ENCODE data around the gene RBL1.
A peak's percentile ranks its signal among the peaks of the same experiment; 100 is the strongest.
"Not testable (repeated sequence)": the region's sequence is repeated elsewhere in the genome, so short reads cannot be mapped to it uniquely, and the experiment has no call there.

RBL1 gene

GRCh38 chr20:37095599-37096414 is at the start of gene RBL1:
Gene RBL1 (minus strand): TSS chr20:37095997. CDS start chr20:37095928, 69 bp downstream.
- peak; percentile 69 for DNase-seq

GRCh38 chr20:37144856-37145404 is 49.1 kb upstream of the RBL1 start:
- DNase-seq, result no peak

- DNase-seq, result no peak
These were observed 46.9 kb upstream of the RBL1 start for GRCh38 chr20:37142708-37143107.

- DNase-seq, result no peak
These were observed 41.8 kb upstream of the RBL1 start for GRCh38 chr20:37137547-37137946.

- DNase-seq, result no peak
These were observed 38.2 kb upstream of the RBL1 start for GRCh38 chr20:37133952-37134351.

- DNase-seq, result no peak
These were observed 35.7 kb upstream of the RBL1 start for GRCh38 chr20:37131486-37131885.

- no peak for DNase-seq
These were observed 33.0 kb upstream of the RBL1 start for GRCh38 chr20:37128803-37129202.

GRCh38 chr20:37126290-37126689 is 30.5 kb upstream of the RBL1 start:
- not testable (repeated sequence) for DNase-seq

- DNase-seq, result no peak
These were observed 27.6 kb upstream of the RBL1 start for GRCh38 chr20:37123441-37123840.

- DNase-seq, result no peak
These were observed 24.7 kb upstream of the RBL1 start for GRCh38 chr20:37120497-37120896.

GRCh38 chr20:37119356-37120036 is 23.7 kb upstream of the RBL1 start:
- DNase-seq, result no peak

- DNase-seq, result no peak
These were observed 18.2 kb upstream of the RBL1 start for GRCh38 chr20:37114012-37114411.

GRCh38 chr20:37111926-37112455 is 16.2 kb upstream of the RBL1 start:
- no peak for DNase-seq

- no peak for DNase-seq
These were observed 12.9 kb upstream of the RBL1 start for GRCh38 chr20:37108676-37109075.

GRCh38 chr20:37102571-37102970 is 6.8 kb upstream of the RBL1 start:
- no peak for DNase-seq

- peak; percentile 49 for DNase-seq
These were observed 731 bp upstream of the RBL1 start for GRCh38 chr20:37096415-37097041.

- DNase-seq, result no peak
These were observed 644 bp downstream of the RBL1 start for GRCh38 chr20:37095108-37095598.

GRCh38 chr20:37090407-37090806 is 5.4 kb downstream of the RBL1 start:
- no peak for DNase-seq

- DNase-seq, result no peak
These were observed 14.0 kb downstream of the RBL1 start for GRCh38 chr20:37081717-37082289.

GRCh38 chr20:37077009-37077408 is 18.8 kb downstream of the RBL1 start:
- DNase-seq, result no peak

GRCh38 chr20:37075932-37076685 is 19.7 kb downstream of the RBL1 start:
- no peak for DNase-seq
